ENCODE results near the gene EML4. TPM values are rescaled to one million over a fixed set of nuclear protein-coding genes. Genes with fewer than 3 reads are reported as not detected.

The EML4 gene
- total and polyA plus RNA-seq, 2 of the 13 experiments (the other 11 are each of a cell fraction or from before 2014, with no cell fraction given) = 243 to 476 TPM

DNA sequence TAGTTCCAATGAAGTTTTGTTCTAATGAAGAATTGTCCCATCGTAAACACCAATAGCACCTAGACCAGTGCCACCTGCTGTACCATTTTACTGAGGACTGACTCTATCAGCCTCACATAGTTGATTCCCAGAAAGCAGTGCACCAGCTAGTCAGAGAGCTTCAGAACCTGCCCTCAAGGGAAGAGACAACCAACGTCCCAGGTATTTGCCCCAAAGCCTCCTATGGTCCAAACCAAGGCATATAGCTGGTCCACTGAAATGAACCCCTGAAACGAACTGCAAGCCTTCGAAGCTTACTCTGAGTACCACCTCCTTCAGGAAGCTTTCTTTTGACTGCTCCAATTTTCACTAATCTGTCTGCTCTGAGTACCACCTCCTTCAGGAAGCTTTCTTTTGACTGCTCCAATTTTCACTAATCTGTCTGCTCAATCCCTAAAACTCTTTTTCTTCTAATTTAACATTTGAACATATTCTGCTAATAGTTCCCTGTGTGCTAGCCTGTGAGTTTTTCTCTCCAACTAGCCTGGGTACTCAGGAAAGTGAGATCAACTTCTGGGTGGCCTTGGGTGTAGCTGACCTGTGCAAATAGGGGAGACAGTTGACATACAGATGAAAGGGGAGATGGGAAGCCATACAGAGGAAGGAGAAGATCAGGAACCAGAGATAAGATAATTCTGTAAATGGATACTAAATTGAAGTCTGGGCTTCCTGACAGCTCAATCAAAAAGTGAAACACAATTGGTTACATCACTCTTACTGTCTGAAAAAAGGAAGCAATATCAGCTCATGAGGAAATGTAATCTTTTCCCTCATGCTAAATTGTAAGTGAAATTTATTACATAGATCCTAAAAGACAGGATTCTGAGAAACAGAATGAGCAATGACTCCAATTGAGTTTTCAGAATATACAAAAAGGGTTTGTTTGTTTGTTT, 33.5 kb upstream of the EML4 start (continued):
- TF ChIP-seq, protein P1, sequence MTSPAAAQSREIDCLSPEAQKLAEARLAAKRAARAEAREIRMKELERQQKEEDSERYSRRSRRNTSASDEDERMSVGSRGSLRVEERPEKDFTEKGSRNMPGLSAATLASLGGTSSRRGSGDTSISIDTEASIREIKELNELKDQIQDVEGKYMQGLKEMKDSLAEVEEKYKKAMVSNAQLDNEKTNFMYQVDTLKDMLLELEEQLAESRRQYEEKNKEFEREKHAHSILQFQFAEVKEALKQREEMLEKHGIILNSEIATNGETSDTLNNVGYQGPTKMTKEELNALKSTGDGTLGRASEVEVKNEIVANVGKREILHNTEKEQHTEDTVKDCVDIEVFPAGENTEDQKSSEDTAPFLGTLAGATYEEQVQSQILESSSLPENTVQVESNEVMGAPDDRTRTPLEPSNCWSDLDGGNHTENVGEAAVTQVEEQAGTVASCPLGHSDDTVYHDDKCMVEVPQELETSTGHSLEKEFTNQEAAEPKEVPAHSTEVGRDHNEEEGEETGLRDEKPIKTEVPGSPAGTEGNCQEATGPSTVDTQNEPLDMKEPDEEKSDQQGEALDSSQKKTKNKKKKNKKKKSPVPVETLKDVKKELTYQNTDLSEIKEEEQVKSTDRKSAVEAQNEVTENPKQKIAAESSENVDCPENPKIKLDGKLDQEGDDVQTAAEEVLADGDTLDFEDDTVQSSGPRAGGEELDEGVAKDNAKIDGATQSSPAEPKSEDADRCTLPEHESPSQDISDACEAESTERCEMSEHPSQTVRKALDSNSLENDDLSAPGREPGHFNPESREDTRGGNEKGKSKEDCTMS (CRISPR knock-in tag; conservative IDR thresholded peaks at IDR 0.05) = no peak
- TF ChIP-seq ZNF589 (CRISPR knock-in tag; conservative IDR thresholded peaks at IDR 0.05) (peak; percentile 71; the same call in 1 of the 2 replicates), ZNF709 (CRISPR knock-in tag; IDR thresholded peaks at IDR 0.05) (peak; percentile 72; the same call in 1 of the 2 replicates), ZC3H4 (CRISPR knock-in tag; IDR thresholded peaks at IDR 0.05; ENCODE audit: borderline replicate concordance) (peak; percentile 75; the same call in 1 of the 2 replicates), MLLT10 (CRISPR knock-in tag; IDR thresholded peaks at IDR 0.05) (no peak), TBL1XR1 (IDR thresholded peaks at IDR 0.05; ENCODE audit: borderline replicate concordance, low read length, partially characterized antibody) (no peak), SETDB1 (CRISPR knock-in tag; IDR thresholded peaks at IDR 0.05; ENCODE audit: borderline replicate concordance) (no peak), MAF1 (CRISPR knock-in tag; IDR thresholded peaks at IDR 0.05; ENCODE audit: borderline replicate concordance) (peak; percentile 52; the same call in 1 of the 2 replicates), HIVEP1 (CRISPR knock-in tag; IDR thresholded peaks at IDR 0.05) (no peak), HES4 (CRISPR knock-in tag; IDR thresholded peaks at IDR 0.05; ENCODE audit: borderline replicate concordance) (no peak), ZKSCAN5 (CRISPR knock-in tag; IDR thresholded peaks at IDR 0.05) (no peak), THAP11 (CRISPR knock-in tag; IDR thresholded peaks at IDR 0.05) (peak; percentile 80), KDM5A (IDR thresholded peaks at IDR 0.05; ENCODE audit: borderline replicate concordance, low read length) (no peak), ZNF674 (CRISPR knock-in tag; IDR thresholded peaks at IDR 0.05; ENCODE audit: low read depth) (no peak), ZNF605 (CRISPR knock-in tag; IDR thresholded peaks at IDR 0.05) (peak; percentile 82), CCAR2 (optimal IDR thresholded peaks at IDR 0.05; ENCODE audit: low read depth, low read length) (no peak), ZNF747 (CRISPR knock-in tag; IDR thresholded peaks at IDR 0.05; ENCODE audit: borderline replicate concordance) (no peak), AKAP8 (CRISPR knock-in tag; IDR thresholded peaks at IDR 0.05) (peak; percentile 83; the same call in 1 of the 2 replicates), ZNF570 (CRISPR knock-in tag; IDR thresholded peaks at IDR 0.05; ENCODE audit: borderline replicate concordance) (no peak), ZFP41 (CRISPR knock-in tag; IDR thresholded peaks at IDR 0.05; ENCODE audit: borderline replicate concordance) (no peak), SCMH1 (CRISPR knock-in tag; IDR thresholded peaks at IDR 0.05; ENCODE audit: borderline replicate concordance) (no peak), RBFOX2 (IDR thresholded peaks at IDR 0.05; ENCODE audit: low read depth, low read length) (peak; percentile 87)
- TF ChIP-seq, protein P2, sequence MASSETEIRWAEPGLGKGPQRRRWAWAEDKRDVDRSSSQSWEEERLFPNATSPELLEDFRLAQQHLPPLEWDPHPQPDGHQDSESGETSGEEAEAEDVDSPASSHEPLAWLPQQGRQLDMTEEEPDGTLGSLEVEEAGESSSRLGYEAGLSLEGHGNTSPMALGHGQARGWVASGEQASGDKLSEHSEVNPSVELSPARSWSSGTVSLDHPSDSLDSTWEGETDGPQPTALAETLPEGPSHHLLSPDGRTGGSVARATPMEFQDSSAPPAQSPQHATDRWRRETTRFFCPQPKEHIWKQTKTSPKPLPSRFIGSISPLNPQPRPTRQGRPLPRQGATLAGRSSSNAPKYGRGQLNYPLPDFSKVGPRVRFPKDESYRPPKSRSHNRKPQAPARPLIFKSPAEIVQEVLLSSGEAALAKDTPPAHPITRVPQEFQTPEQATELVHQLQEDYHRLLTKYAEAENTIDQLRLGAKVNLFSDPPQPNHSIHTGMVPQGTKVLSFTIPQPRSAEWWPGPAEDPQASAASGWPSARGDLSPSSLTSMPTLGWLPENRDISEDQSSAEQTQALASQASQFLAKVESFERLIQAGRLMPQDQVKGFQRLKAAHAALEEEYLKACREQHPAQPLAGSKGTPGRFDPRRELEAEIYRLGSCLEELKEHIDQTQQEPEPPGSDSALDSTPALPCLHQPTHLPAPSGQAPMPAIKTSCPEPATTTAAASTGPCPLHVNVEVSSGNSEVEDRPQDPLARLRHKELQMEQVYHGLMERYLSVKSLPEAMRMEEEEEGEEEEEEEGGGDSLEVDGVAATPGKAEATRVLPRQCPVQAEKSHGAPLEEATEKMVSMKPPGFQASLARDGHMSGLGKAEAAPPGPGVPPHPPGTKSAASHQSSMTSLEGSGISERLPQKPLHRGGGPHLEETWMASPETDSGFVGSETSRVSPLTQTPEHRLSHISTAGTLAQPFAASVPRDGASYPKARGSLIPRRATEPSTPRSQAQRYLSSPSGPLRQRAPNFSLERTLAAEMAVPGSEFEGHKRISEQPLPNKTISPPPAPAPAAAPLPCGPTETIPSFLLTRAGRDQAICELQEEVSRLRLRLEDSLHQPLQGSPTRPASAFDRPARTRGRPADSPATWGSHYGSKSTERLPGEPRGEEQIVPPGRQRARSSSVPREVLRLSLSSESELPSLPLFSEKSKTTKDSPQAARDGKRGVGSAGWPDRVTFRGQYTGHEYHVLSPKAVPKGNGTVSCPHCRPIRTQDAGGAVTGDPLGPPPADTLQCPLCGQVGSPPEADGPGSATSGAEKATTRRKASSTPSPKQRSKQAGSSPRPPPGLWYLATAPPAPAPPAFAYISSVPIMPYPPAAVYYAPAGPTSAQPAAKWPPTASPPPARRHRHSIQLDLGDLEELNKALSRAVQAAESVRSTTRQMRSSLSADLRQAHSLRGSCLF (CRISPR knock-in tag; IDR thresholded peaks at IDR 0.05; ENCODE audit: borderline replicate concordance) = no peak

Data from HepG2 (cell line).